HG02973 (cell line): ENCODE results near the gene PSMB3.

Source experiments
- ATAC-seq: cut with Tn5 transposase; IDR thresholded peaks from one replicate; pipeline ENCODE4 v1.9.1; 2021; ENCODE audit warnings: moderate library complexity; ENCODE audit not compliant: unreplicated experiment

PSMB3 gene

GRCh38 chr17:38733282-38733981 lies 19.1 kb upstream of the PSMB3 start:
- ATAC-seq, result no peak

- ATAC-seq, result no peak
These were observed 18.3 kb upstream of the PSMB3 start for GRCh38 chr17:38733982-38734973.

- no peak for ATAC-seq
These were observed 17.2 kb upstream of the PSMB3 start for GRCh38 chr17:38735161-38735997.

GRCh38 chr17:38738007-38738662 lies 14.4 kb upstream of the PSMB3 start:
- ATAC-seq, result no peak

GRCh38 chr17:38738686-38739085 lies 13.9 kb upstream of the PSMB3 start:
- no peak for ATAC-seq

GRCh38 chr17:38739305-38739704 lies 13.2 kb upstream of the PSMB3 start:
- ATAC-seq, result no peak

GRCh38 chr17:38740044-38740443 lies 12.5 kb upstream of the PSMB3 start:
- no peak for ATAC-seq

- no peak for ATAC-seq
These were observed 11.7 kb upstream of the PSMB3 start for GRCh38 chr17:38740806-38741205.

- no peak for ATAC-seq
These were observed 11.1 kb upstream of the PSMB3 start for GRCh38 chr17:38741461-38741860.

- ATAC-seq, result no peak
These were observed 10.6 kb upstream of the PSMB3 start for GRCh38 chr17:38741921-38742410.

GRCh38 chr17:38742411-38743308 lies 9.9 kb upstream of the PSMB3 start:
- no peak for ATAC-seq

GRCh38 chr17:38743556-38744171 lies 8.9 kb upstream of the PSMB3 start:
- ATAC-seq, result no peak

- ATAC-seq, result no peak
These were observed 7.0 kb upstream of the PSMB3 start for GRCh38 chr17:38745545-38745944.

GRCh38 chr17:38746004-38746848 lies 6.3 kb upstream of the PSMB3 start:
- no peak for ATAC-seq

- no peak for ATAC-seq
These were observed 5.6 kb upstream of the PSMB3 start for GRCh38 chr17:38746849-38747462.

- ATAC-seq, result no peak
These were observed 4.9 kb upstream of the PSMB3 start for GRCh38 chr17:38747463-38748148.
